Inflammatory macrophage treated with lipopolysaccharide for 1 hour (primary cell): ENCODE measurements around the gene ADAMTS7.
"Not testable (repeated sequence)": the region's sequence is repeated elsewhere in the genome, so short reads cannot be mapped to it uniquely, and the experiment has no call there.

Experiments used
- DNase-seq, 2 donors: peaks; one replicate each; pipeline ENCODE4 v3.0.0-alpha.2; 2020 to 2022

The ADAMTS7 gene

GRCh38 chr15:78828920-78829319 is 17.7 kb upstream of the ADAMTS7 start:
- no peak for DNase-seq

GRCh38 chr15:78822514-78822913 is 11.2 kb upstream of the ADAMTS7 start:
- DNase-seq = no peak

GRCh38 chr15:78811825-78812183 is 540 bp upstream of the ADAMTS7 start:
- DNase-seq = no peak

- peak in 1 of 2 donors; percentile 5 for DNase-seq
Measured at GRCh38 chr15:78810362-78811123, 721 bp downstream of the ADAMTS7 start.

- DNase-seq = no peak
Measured at GRCh38 chr15:78810003-78810361, 1.3 kb downstream of the ADAMTS7 start.

- DNase-seq = peak; percentile 25 to 58
Measured at GRCh38 chr15:78808550-78808949, 2.7 kb downstream of the ADAMTS7 start.

GRCh38 chr15:78807359-78807758 is 3.9 kb downstream of the ADAMTS7 start:
- DNase-seq = no peak

- no peak for DNase-seq
Measured at GRCh38 chr15:78804391-78804792, 6.9 kb downstream of the ADAMTS7 start.

- DNase-seq = no peak
Measured at GRCh38 chr15:78800806-78801205, 10.5 kb downstream of the ADAMTS7 start.

- DNase-seq = no peak
Measured at GRCh38 chr15:78800189-78800588, 11.1 kb downstream of the ADAMTS7 start.

GRCh38 chr15:78799102-78799501 is 12.2 kb downstream of the ADAMTS7 start:
- not testable (repeated sequence) for DNase-seq

GRCh38 chr15:78798355-78798754 is 12.9 kb downstream of the ADAMTS7 start:
- not testable (repeated sequence) for DNase-seq

GRCh38 chr15:78797951-78798350 is 13.3 kb downstream of the ADAMTS7 start:
- DNase-seq = no peak

GRCh38 chr15:78796510-78796909 is 14.8 kb downstream of the ADAMTS7 start:
- DNase-seq = no peak

- DNase-seq = no peak
Measured at GRCh38 chr15:78795043-78795442, 16.2 kb downstream of the ADAMTS7 start.

- DNase-seq = not testable (repeated sequence)
Measured at GRCh38 chr15:78794446-78794845, 16.8 kb downstream of the ADAMTS7 start.

- no peak for DNase-seq
Measured at GRCh38 chr15:78791357-78791756, 19.9 kb downstream of the ADAMTS7 start.

GRCh38 chr15:78790027-78790426 is 21.2 kb downstream of the ADAMTS7 start:
- DNase-seq = no peak

- DNase-seq = no peak
Measured at GRCh38 chr15:78789615-78790014, 21.6 kb downstream of the ADAMTS7 start.

GRCh38 chr15:78788016-78788660 is 23.1 kb downstream of the ADAMTS7 start:
- no peak for DNase-seq

GRCh38 chr15:78782402-78782801 is 28.9 kb downstream of the ADAMTS7 start:
- DNase-seq = not testable (repeated sequence)

- DNase-seq = not testable (repeated sequence)
Measured at GRCh38 chr15:78781381-78781780, 29.9 kb downstream of the ADAMTS7 start.

GRCh38 chr15:78779975-78780374 is 31.3 kb downstream of the ADAMTS7 start:
- DNase-seq = not testable (repeated sequence)

GRCh38 chr15:78779176-78779785 is 32.0 kb downstream of the ADAMTS7 start:
- not testable (repeated sequence) for DNase-seq
